ENCODE data around the gene KRT71. TPM values are rescaled to one million over a fixed set of nuclear protein-coding genes. Genes with fewer than 3 reads are reported as not detected.

Gene KRT71
- total and polyA plus RNA-seq, 8 donors = not detected

- Histone ChIP-seq H3K4me3 (no peak overlapping the region), H3K36me3 (no peaks in the 10 kb centered on the region), H3K9me3 (peaks cover 0 to 5% (median 0%) of the 10 kb centered on the region in 4 donors), H3K4me1 (peaks cover 0 to 16% (median 0%) of the 10 kb centered on the region in 4 donors), H3K27ac (no peak overlapping the region), H3K27me3 (peaks cover 0 to 6% (median 0%) of the 10 kb centered on the region in 3 donors)
- no peak for TF ChIP-seq CTCF (IDR thresholded peaks at IDR 0.05)
- TF ChIP-seq POLR2A (IDR thresholded peaks at IDR 0.05) = no peak
- no peak for TF ChIP-seq POLR2AphosphoS5 (IDR thresholded peaks at IDR 0.05)
- TF ChIP-seq EP300 (IDR thresholded peaks at IDR 0.05) = no peak
- 89 to 93% (median 92%) methylated on average over 10 to 14 of the region's 14 CpGs for WGBS, 5 donors
- intact Hi-C loops (cut with DNase I; ENCODE audit: low total_unique reads) = no loop called here
- DNase-seq = no peak
Measured at GRCh38 chr12:52514471-52515318, 38.2 kb downstream of the KRT71 start.

GRCh38 chr12:52513736-52514135 lies 39.2 kb downstream of the KRT71 start:
- intact Hi-C loops (cut with DNase I; ENCODE audit: low total_unique reads) = no loop called here

GRCh38 chr12:52508211-52508610 lies 44.7 kb downstream of the KRT71 start:
- 79 to 88% (median 86%) methylated on average over 5 of the region's 5 CpGs for WGBS, 5 donors

More at GRCh38 chr12:52513736-52514135, 39.2 kb downstream of the KRT71 start:
- Histone ChIP-seq H3K4me1 (peaks cover 0 to 16% (median 0%) of the 10 kb centered on the region in 4 donors), H3K27ac (no peak overlapping the region), H3K36me3 (no peaks in the 10 kb centered on the region), H3K4me3 (no peak overlapping the region), H3K9me3 (peaks cover 0 to 5% (median 0%) of the 10 kb centered on the region in 4 donors), H3K27me3 (peaks cover 0 to 3% (median 0%) of the 10 kb centered on the region in 3 donors)
- no peak for DNase-seq
- 81 to 90% (median 86%) methylated on average over 6 of the region's 6 CpGs for WGBS, 5 donors
- TF ChIP-seq POLR2AphosphoS5 (IDR thresholded peaks at IDR 0.05) = no peak
- TF ChIP-seq CTCF (IDR thresholded peaks at IDR 0.05) = no peak
- no peak for TF ChIP-seq EP300 (IDR thresholded peaks at IDR 0.05)

More at GRCh38 chr12:52508211-52508610, 44.7 kb downstream of the KRT71 start:
- Histone ChIP-seq H3K27ac (no peak overlapping the region), H3K27me3 (peaks cover 0 to 9% (median 0%) of the 10 kb centered on the region in 3 donors), H3K9me3 (peaks cover 0 to 5% (median 0%) of the 10 kb centered on the region in 4 donors), H3K36me3 (no peaks in the 10 kb centered on the region), H3K4me1 (peaks cover 0 to 3% (median 0%) of the 10 kb centered on the region in 4 donors), H3K4me3 (no peak overlapping the region)
- TF ChIP-seq CTCF (IDR thresholded peaks at IDR 0.05) = no peak
- DNase-seq = no peak
- intact Hi-C loops (cut with DNase I; ENCODE audit: low total_unique reads) = no loop called here
